ENCODE results near the gene GOLGA8K.
"Not testable (repeated sequence)": the region's sequence is repeated elsewhere in the genome, so short reads cannot be mapped to it uniquely, and the experiment has no call there.

Gene GOLGA8K

DNA sequence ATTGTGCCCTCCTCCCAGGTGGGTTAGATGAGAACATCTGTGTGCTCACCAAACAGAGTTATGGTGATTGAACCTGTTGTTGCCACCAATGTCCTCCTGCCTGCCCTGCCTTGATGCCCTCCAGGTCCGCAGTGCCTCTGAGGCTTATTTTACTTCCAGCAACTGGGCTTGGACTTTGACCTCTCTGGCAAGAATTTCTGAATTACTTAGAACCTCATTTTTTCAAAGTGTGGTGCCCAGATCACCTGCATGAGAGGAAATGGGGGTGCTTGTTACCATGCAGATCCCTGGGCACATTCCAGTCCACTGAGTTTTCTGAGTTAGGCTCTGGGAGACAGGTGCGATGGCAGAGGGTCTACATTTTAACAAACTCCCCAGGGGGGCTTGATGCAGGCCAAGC is 33.0 kb downstream of the GOLGA8K start:
- not testable (repeated sequence) for H3K4me3 Mint-ChIP-seq; ATAC-seq (ENCODE audit: low read depth); H3K4me1 Mint-ChIP-seq; H3K9me3 Mint-ChIP-seq; H3K27ac Mint-ChIP-seq; H3K36me3 Mint-ChIP-seq; H3K27me3 Mint-ChIP-seq; DNase-seq (ENCODE audit: low spot score in 2 of 2)

- DNase-seq (ENCODE audit: low spot score in 2 of 2); ATAC-seq (ENCODE audit: low read depth); H3K9me3 Mint-ChIP-seq; H3K27ac Mint-ChIP-seq; H3K4me3 Mint-ChIP-seq; H3K36me3 Mint-ChIP-seq; H3K27me3 Mint-ChIP-seq; H3K4me1 Mint-ChIP-seq: not testable (repeated sequence)
These were observed 36.6 kb downstream of the GOLGA8K start for GRCh38 chr15:32366492-32366891.

- not testable (repeated sequence) for H3K4me1 Mint-ChIP-seq; DNase-seq (ENCODE audit: low spot score in 2 of 2); H3K27ac Mint-ChIP-seq; H3K4me3 Mint-ChIP-seq; H3K36me3 Mint-ChIP-seq; H3K9me3 Mint-ChIP-seq; ATAC-seq (ENCODE audit: low read depth); H3K27me3 Mint-ChIP-seq
These were observed 37.1 kb downstream of the GOLGA8K start for GRCh38 chr15:32365955-32366354.

DNA sequence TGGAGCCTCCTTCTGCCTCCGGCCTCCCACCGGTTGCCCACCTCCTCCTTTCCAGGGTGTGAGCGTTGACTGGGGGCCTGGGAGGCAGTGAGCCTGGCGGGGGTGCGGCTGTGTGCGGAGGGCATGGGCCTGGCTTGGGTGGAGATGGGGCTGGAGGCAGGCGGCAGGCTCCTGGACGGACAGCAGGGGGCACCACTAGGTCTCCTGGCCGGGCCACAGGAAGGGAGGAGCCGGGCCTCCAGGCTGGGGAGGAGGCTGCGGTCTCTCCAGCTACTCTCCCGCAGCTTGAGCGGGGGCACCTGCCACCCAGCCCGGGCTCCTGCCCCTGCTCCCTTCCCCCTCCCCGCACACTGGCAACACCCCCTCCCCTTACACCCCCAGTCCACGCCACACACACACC is 38.1 kb downstream of the GOLGA8K start:
- H3K36me3 Mint-ChIP-seq; H3K27me3 Mint-ChIP-seq; DNase-seq (ENCODE audit: low spot score in 2 of 2); H3K4me3 Mint-ChIP-seq; H3K9me3 Mint-ChIP-seq; H3K4me1 Mint-ChIP-seq; H3K27ac Mint-ChIP-seq: not testable (repeated sequence)
- peak; percentile 52 for ATAC-seq (ENCODE audit: low read depth)

GRCh38 chr15:32363449-32363848 is 39.6 kb downstream of the GOLGA8K start:
- not testable (repeated sequence) for H3K9me3 Mint-ChIP-seq; ATAC-seq (ENCODE audit: low read depth); H3K27ac Mint-ChIP-seq; H3K27me3 Mint-ChIP-seq; DNase-seq (ENCODE audit: low spot score in 2 of 2); H3K4me1 Mint-ChIP-seq; H3K4me3 Mint-ChIP-seq; H3K36me3 Mint-ChIP-seq

GRCh38 chr15:32361662-32362061 is 41.4 kb downstream of the GOLGA8K start:
- H3K9me3 Mint-ChIP-seq; DNase-seq (ENCODE audit: low spot score in 2 of 2); H3K4me1 Mint-ChIP-seq; H3K4me3 Mint-ChIP-seq; H3K36me3 Mint-ChIP-seq; H3K27me3 Mint-ChIP-seq; H3K27ac Mint-ChIP-seq; ATAC-seq (ENCODE audit: low read depth): not testable (repeated sequence)

DNA sequence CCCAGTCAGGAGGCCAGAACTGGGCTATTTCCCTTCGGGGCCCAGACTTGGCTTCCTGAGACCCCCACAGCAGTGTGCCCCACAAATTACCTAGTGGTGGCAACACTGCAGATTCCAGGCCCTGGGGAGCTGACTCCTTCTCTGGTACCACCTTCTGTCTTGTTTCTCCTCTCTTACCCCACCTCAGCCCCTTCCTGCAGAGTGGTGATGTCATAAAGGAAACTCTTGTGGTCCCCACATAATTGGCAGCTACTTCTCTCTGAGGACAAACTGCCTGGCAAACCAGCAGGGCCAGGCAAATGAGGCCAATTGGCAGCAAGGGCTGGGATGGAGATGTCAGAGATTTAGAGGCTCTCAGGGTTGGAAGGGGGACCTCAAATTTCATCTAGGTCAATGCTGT is 44.6 kb downstream of the GOLGA8K start:
- not testable (repeated sequence) for ATAC-seq (ENCODE audit: low read depth); H3K4me3 Mint-ChIP-seq; H3K4me1 Mint-ChIP-seq; H3K27me3 Mint-ChIP-seq; DNase-seq (ENCODE audit: low spot score in 2 of 2); H3K27ac Mint-ChIP-seq; H3K36me3 Mint-ChIP-seq; H3K9me3 Mint-ChIP-seq

DNA sequence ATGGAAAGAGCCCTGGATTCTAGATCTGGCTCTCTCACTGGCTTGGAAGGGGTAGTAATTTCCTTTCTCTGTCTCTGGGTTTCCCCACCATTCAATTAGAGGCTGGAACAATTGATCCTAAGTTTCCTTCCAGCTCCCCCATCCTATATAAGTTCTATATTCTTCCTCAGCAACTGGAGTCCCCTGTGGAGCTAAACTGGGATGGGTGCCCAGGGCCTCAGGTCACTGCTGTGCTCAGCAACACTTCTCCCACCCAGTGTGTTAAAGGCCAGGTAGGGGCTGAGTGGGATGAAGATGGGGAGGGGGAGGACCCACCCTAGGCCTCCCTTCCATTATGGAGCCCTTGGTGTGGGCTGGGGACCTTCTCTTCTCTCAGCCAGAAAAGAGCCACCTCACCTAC is 46.2 kb downstream of the GOLGA8K start:
- not testable (repeated sequence) for H3K27me3 Mint-ChIP-seq; H3K27ac Mint-ChIP-seq; H3K4me3 Mint-ChIP-seq; H3K4me1 Mint-ChIP-seq; H3K36me3 Mint-ChIP-seq; H3K9me3 Mint-ChIP-seq; DNase-seq (ENCODE audit: low spot score in 2 of 2); ATAC-seq (ENCODE audit: low read depth)

GRCh38 chr15:32352748-32353147 is 50.3 kb downstream of the GOLGA8K start:
- H3K27me3 Mint-ChIP-seq; ATAC-seq (ENCODE audit: low read depth); H3K4me3 Mint-ChIP-seq; H3K9me3 Mint-ChIP-seq; H3K4me1 Mint-ChIP-seq; H3K27ac Mint-ChIP-seq; DNase-seq (ENCODE audit: low spot score in 2 of 2); H3K36me3 Mint-ChIP-seq: not testable (repeated sequence)

GRCh38 chr15:32350563-32351220 is 52.4 kb downstream of the GOLGA8K start:
- not testable (repeated sequence) for ATAC-seq (ENCODE audit: low read depth); H3K4me3 Mint-ChIP-seq; H3K27me3 Mint-ChIP-seq; H3K27ac Mint-ChIP-seq; H3K4me1 Mint-ChIP-seq; H3K36me3 Mint-ChIP-seq; H3K9me3 Mint-ChIP-seq; DNase-seq (ENCODE audit: low spot score in 2 of 2)

GRCh38 chr15:32347037-32347436 is 56.1 kb downstream of the GOLGA8K start:
- not testable (repeated sequence) for H3K9me3 Mint-ChIP-seq; H3K36me3 Mint-ChIP-seq; H3K27ac Mint-ChIP-seq; DNase-seq (ENCODE audit: low spot score in 2 of 2); H3K4me3 Mint-ChIP-seq; ATAC-seq (ENCODE audit: low read depth); H3K27me3 Mint-ChIP-seq; H3K4me1 Mint-ChIP-seq

GRCh38 chr15:32345978-32346547 is 57.0 kb downstream of the GOLGA8K start:
- H3K4me1 Mint-ChIP-seq; H3K27ac Mint-ChIP-seq; H3K36me3 Mint-ChIP-seq; H3K9me3 Mint-ChIP-seq; DNase-seq (ENCODE audit: low spot score in 2 of 2); H3K4me3 Mint-ChIP-seq; H3K27me3 Mint-ChIP-seq: not testable (repeated sequence)
- ATAC-seq (ENCODE audit: low read depth) = peak; percentile 41

DNA sequence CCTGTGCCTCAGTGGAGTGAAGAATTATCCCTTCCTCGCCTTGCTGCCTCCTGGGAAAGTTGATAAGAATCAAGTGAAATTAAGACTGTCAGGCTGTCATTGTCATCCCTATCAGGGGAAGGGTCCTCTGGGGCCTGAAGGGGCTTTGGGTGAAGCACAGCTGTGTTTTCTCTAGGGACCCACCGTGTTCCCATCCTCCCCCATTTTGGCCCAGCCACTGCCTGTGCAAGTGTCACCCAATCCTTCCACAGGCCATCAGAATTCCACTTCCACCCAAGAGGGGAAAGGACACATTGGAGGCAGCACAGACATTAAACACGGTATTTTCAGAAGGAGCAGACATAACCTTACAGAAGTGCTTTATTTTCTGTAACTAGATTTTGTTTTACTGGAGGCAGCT is 59.2 kb downstream of the GOLGA8K start:
- not testable (repeated sequence) for H3K27ac Mint-ChIP-seq, H3K4me3 Mint-ChIP-seq

More for the DNA sequence above, 59.2 kb downstream of the GOLGA8K start:
- ATAC-seq (ENCODE audit: low read depth); DNase-seq (ENCODE audit: low spot score in 2 of 2); H3K36me3 Mint-ChIP-seq; H3K9me3 Mint-ChIP-seq; H3K27me3 Mint-ChIP-seq; H3K4me1 Mint-ChIP-seq: not testable (repeated sequence)
